Spleen (tissue), 7 donors: ENCODE results near the gene RAB11B.

Experiments used
- POLR2A ChIP-seq, 3 donors: fragments of 450-650 bp; IDR thresholded peaks; one replicate each; pipeline ENCODE4 v1.5.1; 2017; ENCODE audit warnings: antibody characterized with exemption in 3 of 3, mild to moderate bottlenecking in 1 of 3
- TF ChIP-seq, protein P1 (sequence below), 11 experiments: fragments of 200-600 bp in 7 of 11; fragments of 450-650 bp in 4 of 11; sonication (generic) in 4 of 11; IDR thresholded peaks in 8 of 11; conservative IDR thresholded peaks in 3 of 11; 1 replicate in 7 of 11; 2 replicates in 4 of 11; pipeline versions ENCODE4 v1.4.0 to v1.8.0; 2016 to 2021; ENCODE audit warnings: antibody characterized with exemption in 11 of 11, inconsistent platforms in 4 of 11, mild to moderate bottlenecking in 1 of 11
- donor health status: DM: no; HTN: no; CAD: no; lungs with moderate emphysema.
- donor health status: DM: no; HTN: no; CAD: no.
- donor health status: DM: no; HTN: no; CAD: no.

DNA sequence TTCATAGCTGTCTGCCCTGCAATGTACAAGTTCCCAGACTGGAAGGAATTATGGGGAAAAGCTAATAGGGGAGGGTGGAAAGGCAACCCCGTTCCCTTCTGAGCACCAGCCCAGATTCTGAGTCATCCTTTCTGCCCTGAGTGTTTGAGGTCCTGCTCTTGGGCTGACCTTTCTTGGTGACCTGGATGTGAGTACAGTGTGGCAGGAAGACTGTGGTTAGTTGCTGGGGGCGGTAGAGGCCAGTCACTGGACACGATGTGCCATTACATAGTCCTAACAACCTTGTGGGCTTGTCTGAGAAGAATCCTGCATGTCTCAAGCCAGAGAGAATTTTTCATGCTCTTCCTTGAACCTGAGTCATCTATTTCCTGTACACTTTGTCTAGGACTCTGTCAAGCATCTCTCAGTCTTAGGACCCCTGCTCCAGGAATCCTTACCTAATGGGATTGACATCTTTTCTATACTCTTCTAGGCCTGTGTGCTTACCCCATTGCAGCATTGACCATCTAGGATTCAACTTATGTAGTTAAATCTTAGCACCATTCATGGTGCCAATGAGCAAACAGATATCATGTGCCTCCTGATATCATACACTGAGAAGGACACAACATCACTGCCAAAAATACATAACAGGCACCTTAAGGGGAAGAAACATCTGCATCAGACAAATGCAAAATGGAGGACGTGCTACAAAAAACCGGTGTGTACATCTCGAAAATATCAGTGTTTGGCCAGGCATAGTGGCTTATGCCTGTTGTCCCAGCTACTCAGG lies 34.3 kb upstream of the RAB11B start:
- TF ChIP-seq, protein P1, sequence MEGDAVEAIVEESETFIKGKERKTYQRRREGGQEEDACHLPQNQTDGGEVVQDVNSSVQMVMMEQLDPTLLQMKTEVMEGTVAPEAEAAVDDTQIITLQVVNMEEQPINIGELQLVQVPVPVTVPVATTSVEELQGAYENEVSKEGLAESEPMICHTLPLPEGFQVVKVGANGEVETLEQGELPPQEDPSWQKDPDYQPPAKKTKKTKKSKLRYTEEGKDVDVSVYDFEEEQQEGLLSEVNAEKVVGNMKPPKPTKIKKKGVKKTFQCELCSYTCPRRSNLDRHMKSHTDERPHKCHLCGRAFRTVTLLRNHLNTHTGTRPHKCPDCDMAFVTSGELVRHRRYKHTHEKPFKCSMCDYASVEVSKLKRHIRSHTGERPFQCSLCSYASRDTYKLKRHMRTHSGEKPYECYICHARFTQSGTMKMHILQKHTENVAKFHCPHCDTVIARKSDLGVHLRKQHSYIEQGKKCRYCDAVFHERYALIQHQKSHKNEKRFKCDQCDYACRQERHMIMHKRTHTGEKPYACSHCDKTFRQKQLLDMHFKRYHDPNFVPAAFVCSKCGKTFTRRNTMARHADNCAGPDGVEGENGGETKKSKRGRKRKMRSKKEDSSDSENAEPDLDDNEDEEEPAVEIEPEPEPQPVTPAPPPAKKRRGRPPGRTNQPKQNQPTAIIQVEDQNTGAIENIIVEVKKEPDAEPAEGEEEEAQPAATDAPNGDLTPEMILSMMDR (IDR thresholded peaks at IDR 0.05 in 8 of 11, conservative IDR thresholded peaks at IDR 0.05 in 3 of 11), result no peak
- no peak for TF ChIP-seq POLR2A (IDR thresholded peaks at IDR 0.05)
